ENCODE measurements around the gene MOGAT2. TPM values are rescaled to one million over a fixed set of nuclear protein-coding genes. Genes with fewer than 3 reads are reported as not detected.

MOGAT2 gene
- total and polyA plus RNA-seq, 2 of the 13 experiments (the other 11 are each of a cell fraction or from before 2014, with no cell fraction given): 27.2 to 27.8 TPM

GRCh38 chr11:75768909-75769771 lies 51.5 kb downstream of the MOGAT2 start (continued):
- TF ChIP-seq HNRNPL (IDR thresholded peaks at IDR 0.05; ENCODE audit: low read depth, low read length) (no peak), ZNF441 (CRISPR knock-in tag; IDR thresholded peaks at IDR 0.05; ENCODE audit: borderline replicate concordance) (no peak), PTBP1 (IDR thresholded peaks at IDR 0.05; ENCODE audit: low read depth, low read length, poor library complexity, severe bottlenecking) (no peak), ATF6 (CRISPR knock-in tag; conservative IDR thresholded peaks at IDR 0.05) (no peak), SKI (IDR thresholded peaks at IDR 0.05; ENCODE audit: partially characterized antibody) (peak; percentile 16), GRHL1 (CRISPR knock-in tag; conservative IDR thresholded peaks at IDR 0.05) (no peak), MED8 (CRISPR knock-in tag; IDR thresholded peaks at IDR 0.05; ENCODE audit: insufficient replicate concordance) (no peak), EP300 (IDR thresholded peaks at IDR 0.05; ENCODE audit: low read depth in 2 of 2, low read length in 2 of 2) (no peak), EP300 (CRISPR knock-in tag; IDR thresholded peaks at IDR 0.05; ENCODE audit: borderline replicate concordance) (no peak), ARHGAP35 (CRISPR knock-in tag; IDR thresholded peaks at IDR 0.05; ENCODE audit: borderline replicate concordance) (no peak), TGIF2 (CRISPR knock-in tag; IDR thresholded peaks at IDR 0.05) (0 out of 2 replicates have a peak, but pooled peaks have one; percentile 1), ZNF703 (CRISPR knock-in tag; IDR thresholded peaks at IDR 0.05; ENCODE audit: borderline replicate concordance) (peak; percentile 1; the same call in 1 of the 2 replicates), PLRG1 (conservative IDR thresholded peaks at IDR 0.05) (no peak), RBFOX2 (IDR thresholded peaks at IDR 0.05; ENCODE audit: low read depth, low read length) (peak; percentile 29; the same call in 1 of the 2 replicates), CTCF (CRISPR knock-in tag; IDR thresholded peaks at IDR 0.05) (no peak; the same call in 1 of the 2 replicates), ZNF263 (CRISPR knock-in tag; IDR thresholded peaks at IDR 0.05) (no peak), ZNF790 (CRISPR knock-in tag; IDR thresholded peaks at IDR 0.05; ENCODE audit: borderline replicate concordance) (0 out of 2 replicates have a peak, but pooled peaks have one; percentile 3), ZNF546 (CRISPR knock-in tag; conservative IDR thresholded peaks at IDR 0.05) (peak; percentile 14; the same call in 1 of the 2 replicates), ZNF639 (CRISPR knock-in tag; conservative IDR thresholded peaks at IDR 0.05) (no peak)
